ENCODE data around the gene ARHGEF39.

Gene ARHGEF39

DNA sequence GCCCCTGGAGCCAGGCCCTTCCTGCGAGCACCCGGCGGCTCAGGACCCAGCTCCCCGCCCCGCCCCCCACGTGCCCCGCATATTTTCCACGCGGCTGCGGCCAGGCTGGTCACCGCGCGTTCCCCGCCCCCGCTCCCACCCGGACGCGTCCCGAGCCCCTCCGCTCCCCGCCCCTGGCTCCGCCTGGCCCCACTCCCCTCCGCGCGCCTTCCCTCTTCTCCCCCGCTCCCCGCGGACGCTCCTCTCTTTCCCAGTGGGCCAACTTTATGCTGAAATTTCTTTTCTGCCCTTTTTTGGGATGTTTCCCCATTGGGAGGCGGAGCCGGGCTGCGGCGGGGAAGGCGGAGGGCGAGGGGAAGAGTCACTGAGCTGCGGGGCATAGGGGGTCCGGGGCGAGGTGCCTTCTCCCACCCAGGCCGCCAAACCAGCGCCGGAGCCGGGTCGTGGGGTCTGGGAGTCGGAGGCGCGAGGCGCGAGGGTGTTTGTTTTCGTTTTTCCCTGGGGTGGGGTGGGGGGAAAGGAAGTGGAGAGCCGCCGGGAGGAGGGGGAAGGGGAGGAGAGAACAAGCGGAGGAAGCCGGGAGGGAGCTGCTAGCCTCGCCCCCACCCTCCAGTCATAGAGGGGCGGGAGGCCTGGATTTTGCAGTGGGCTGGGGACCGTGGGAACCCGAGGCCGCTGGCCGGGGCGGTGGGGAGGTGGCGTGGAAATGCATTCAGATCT lies 25.8 kb upstream of the ARHGEF39 start:
- DNase-seq: no peak

DNA sequence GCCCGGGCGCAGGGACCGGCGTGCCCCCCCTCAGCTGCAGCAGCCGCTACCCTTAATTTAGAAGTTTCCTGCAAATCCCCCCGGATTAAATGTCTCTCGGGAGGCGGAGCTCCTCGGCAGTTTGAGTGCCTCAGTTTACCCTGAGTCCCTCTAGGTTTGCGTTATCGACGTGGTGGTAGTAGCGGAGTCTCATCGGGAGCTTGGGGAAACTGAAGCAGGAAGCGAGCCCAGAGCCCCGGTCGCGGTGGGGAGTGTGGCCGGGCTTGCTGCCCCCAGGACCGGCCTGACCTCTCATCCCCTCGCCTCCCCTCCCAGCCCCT lies 25.3 kb upstream of the ARHGEF39 start:
- no peak for DNase-seq

DNA sequence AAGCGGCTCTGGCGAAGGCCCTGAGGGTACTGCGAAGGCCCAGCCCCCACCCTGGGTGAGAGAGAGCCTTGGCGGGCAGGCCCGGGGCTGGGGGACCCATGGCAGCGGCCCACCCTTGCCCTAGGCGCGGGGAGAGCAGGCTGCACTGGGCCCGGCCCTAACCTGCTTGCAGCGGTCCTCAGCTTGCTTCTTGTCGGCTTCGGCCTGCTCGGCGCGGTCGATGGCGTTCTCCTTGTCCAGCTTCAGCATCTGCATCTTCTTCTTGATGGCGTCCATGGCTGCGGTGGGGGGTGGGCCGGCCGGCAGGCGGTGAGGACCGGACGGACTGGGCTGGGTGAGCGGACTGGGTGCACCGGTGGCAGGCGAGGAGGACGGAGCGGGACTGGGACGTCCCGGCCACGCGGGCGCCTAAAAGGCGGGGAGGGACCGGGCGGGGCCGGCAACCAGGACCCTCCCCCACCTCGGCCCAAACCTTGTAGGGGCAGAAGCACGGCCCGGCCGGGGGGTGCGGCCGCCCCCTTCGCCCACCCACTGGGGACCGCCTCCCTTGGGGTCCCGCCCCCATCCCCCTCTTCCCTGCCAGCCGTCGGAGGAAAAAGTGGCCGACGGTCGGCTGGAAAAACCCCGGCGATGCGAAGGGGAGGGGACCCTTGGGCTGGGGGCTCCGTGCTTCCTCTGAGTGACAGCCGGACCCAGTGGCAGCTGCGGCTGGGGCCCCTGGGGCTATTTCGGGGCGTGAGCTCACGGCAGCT lies 24.7 kb upstream of the ARHGEF39 start, which contains the start of gene TPM2:
Gene TPM2, minus strand, starts transcription at position 384 of the 752 bp plus-strand sequence. Its CDS starts 108 bp downstream, at position 276.
- peak; percentile 36 for DNase-seq

DNA sequence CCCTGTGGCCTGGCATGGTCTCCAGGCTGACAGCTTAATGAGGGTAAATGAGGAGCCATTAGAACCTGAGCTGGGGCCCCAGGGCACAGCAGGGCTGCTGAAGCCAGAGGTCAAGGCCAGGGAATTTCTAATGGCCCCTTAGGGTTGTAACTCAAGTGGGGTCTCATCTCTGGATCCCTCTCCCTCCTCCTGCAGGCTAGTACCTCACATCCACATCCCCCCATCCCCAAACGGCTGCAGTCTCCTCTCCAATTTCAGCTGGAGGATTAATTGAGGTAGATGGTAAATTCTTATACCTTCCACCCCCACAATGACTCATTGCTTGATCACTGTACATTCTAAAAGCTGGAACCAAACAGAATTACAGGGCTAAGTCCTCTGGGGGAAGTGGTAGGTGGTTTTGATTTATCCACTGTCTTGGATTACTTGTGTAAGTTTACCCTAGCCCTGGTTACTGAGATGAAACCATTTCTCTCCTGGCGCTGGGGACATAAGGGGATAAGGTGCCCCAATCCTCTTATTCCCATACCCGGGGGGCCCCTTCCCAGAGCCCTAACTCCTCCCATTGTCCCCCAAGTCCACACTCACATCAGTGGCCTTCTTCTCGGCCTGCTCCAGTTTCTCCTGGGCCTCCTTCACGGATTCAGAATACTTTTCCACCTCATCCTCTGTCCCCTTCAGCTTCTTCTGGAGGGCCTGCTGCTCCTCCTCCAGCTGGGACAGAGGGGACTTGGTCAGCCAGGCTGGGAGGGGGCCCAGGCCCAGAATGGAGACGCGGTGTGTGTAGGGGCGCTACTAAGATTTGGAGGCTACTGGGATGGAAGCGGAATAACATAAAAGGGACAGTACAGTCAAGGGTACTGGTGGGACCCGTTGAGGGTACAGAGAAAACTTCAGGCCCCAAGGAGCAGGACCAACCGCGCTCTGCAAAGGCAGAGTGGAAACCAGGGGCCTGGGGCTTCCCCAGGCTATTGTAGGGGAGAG lies 23.9 kb upstream of the ARHGEF39 start:
- no peak for DNase-seq

DNA sequence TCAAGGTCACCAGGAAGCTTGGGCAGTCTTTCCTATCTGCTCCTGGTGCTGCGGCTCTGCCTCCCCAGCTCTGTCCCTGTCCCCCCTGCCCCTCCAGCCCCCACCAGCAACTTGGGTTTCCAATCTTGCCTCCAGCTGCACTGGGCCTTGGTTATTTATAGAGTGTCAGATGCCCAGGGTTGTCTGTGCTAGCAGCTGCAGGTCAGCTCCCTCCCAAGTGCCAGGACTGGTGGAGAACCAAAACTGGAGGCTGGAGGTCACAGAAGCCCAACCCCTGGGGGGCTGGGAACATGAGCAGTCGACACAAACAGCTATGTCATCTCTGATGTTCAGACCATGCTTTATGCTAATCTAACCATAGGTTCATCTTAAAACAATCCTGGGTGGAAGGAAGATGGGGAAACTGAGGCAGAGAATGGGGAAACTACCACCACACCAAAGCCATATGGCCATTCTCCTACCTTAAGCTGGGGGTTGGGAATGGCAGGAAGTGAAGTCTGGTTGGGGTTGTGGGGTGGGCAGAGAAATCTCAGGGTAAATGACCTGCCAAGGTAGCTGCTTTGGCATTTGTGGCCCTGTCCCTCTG lies 23.1 kb upstream of the ARHGEF39 start:
- no peak for DNase-seq

DNA sequence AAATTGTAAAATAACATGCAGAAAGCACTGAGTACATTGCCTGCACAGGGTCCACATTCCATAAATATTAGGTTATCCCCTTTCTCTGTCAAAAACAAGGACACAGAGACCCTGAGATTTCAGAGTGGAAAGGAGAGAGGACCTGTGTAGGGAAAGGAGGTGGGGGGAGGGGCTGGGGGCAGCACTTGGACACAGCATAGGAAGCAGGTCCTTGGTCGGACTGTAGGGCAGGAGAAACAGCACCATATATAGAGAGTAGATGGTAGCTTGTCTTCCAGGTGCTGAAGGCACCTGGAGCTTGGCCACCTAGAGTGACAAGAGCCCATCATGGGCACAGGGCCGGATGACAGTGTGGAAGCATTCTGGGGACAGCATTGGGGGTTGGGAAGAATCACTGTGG lies 22.3 kb upstream of the ARHGEF39 start:
- DNase-seq: no peak

DNA sequence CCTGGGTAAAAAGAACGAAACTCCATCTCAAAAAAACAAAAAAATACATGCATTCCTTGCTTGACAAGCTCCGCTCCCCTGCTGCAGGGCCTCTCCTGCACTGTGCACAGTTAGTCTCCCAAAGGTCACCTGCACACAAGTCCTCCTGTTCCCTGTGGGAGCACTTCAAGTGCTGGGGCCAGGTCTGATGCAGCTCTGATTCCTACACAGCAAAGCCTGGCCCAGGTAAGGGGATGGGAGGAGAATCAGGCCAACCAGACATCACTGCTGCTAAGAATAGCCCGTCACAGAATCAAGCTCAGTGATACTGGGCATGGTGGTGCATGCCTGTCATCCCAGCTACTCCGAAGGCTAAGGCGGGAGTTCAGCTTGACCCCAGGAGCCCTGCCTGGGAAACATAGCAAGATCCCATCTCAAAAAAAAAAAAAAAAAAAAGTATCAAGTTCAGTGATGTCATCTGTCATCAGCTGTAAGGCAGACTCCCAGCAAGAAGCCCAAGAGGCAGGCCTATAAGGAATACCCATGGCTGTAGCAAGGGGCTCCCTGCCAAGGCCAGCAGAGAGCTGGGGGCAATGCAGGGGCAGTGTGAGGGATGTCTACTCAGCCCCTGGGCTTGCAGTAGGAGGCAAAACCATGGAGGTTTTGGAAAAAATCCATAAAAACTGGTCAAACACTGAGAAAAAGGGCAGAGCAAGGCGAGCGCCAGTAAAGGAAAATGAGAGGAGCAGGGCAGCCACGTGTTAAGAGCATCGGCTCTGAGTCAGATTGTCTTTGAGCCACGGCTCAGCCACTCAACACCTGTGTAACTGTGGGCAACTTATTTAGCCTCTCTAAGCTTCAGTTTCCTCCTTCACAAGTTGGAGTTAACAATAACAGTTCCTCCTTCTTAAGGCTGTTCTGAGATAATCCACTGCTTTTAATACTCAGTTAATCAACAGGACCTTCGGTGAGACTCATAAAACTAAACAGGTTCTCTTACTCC lies 21.5 kb upstream of the ARHGEF39 start:
- no peak for DNase-seq

DNA sequence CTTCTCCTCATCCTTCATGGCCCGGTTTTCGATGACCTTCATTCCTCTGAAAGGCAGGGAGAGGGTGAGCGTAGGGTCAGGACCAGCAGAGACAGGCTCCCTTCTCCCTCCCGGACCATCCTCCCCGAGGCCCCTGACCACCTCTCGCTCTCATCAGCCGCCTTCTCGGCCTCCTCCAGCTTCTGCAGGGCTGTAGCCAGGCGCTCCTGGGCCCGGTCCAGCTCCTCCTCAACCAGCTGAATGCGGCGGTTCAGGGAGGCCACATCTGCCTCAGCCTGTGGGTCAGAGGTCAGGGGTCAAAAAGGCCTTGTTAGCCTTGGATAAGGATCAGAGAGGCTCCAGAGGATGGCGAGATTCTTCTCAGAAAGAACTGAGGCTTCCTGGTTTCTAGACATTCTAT lies 20.5 kb upstream of the ARHGEF39 start:
- DNase-seq: no peak

DNA sequence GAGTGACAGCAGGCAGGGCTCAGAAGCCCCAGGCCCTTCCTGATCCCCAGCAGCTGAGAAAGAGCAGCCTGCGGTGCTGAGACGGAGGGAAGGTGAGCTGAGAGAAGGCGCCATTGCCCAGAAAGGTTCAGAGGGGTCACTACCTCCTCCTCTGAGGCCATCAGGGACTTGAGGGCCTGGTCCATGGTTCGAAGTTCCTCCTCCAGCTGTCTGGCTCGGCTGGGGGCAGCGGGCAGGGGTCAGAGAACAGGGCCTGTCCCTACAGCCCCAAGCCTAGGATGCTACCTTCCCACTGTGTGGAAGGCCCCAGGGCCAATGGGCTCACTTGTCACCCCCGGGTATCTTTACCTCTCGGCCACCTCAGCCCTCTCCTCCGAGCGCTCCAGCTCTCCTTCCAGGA lies 19.9 kb upstream of the ARHGEF39 start:
- DNase-seq: no peak

DNA sequence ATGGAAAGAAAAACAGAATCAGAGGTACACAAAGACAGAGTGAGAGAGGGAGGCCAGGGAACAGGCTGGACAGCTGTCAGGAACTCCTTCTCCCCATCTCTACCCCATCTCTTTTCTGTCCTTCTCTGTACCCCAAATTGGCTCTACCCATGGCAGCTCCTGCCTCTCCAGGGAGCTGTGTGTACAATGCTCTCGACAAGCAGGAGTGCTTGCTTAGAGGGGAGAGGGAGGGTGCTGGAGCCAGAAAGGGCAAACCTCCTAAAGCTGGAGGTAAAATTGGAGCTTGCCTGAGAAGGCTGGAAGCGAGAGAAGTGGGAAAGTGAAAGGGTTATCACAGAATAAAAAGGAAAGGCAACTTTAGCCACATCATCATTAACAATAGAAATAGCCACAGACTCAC lies 18.3 kb upstream of the ARHGEF39 start:
- no peak for DNase-seq

DNA sequence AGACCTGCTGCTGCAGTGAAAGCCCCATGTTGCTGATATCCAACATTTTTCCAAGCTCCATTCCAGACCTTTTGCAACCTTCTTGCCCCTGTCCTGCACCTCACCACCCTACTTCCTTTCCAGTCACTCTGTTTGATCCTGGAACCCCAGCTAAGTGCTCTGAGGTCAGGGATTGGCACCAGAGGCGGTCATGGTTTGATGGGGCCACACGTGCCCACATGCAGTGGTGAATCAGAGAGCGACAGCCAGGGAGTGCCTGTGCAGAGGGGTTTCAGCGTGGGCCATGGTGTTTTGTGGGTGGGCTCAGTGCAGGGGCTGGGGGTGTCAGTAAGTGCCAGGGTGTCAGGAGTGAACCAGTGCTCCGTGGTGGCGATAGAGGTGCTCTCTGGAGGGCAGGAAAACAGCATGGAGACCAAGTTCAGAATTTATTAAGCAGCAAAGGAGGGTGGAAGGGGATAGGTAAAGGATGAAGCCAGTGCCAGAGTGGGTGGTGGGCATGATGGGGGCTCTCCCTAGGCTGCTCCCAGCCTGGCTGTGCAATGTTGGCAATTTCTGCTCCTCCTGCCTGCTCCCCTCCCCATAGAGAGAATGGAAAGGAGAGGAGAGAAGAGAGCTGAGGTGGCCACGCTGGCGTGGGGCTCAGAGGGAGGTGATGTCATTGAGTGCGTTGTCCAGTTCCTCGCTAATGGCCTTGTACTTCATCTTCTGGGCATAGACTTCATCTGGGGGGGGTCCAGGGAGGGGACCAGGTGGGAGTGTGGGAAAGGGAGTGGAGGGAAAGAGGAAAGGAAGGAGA lies 17.7 kb upstream of the ARHGEF39 start:
- no peak for DNase-seq

DNA sequence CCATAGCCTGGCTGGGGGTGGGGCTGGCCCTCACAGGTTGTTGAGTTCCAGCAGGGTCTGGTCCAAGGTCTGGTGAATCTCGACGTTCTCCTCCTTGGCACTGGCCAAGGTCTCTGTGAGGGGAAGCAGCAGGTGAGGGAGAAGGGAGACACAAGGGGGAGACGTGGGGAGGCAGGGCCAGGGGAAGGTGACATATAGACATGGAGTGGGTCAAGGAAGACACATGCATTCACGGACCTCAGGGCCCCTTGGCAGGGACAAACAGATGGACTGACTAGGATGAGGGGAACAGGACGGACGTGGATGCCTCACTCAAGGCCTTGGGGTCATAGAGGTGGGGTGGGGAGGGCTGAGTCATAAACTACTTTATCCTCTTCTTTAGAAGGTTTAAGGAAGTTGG lies 17.1 kb upstream of the ARHGEF39 start:
- no peak for DNase-seq

DNA sequence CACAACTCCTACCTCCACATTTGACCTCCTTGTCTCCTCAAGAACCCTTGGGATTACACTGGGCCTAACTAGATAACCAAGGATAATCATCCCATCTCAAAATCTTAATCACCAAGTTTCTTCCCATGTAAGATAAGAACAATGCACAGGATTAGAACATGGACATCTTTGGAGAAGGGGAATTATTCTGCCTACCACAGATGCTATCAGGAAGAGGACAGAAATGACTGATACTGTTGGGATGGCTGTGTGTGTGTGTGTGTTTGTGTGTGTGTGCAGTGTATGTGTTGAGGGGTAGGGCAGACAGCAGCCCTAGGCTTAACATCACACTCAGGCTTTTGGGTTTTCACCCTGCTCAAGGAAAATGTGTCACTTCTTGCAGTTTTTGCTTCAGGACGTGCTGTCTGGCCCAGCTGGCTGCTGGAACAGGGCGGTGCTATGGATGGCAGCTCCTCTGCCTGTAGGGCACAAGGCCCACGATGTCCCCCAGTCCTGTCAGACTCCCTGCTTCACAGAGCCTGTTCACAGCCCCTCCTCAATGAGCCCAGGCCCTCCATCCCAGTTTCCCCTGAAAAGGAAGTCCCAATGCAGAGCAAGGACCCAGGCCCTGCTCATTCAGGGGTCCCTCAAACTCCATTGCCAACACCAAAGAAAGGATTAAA lies 16.5 kb upstream of the ARHGEF39 start:
- DNase-seq: no peak

DNA sequence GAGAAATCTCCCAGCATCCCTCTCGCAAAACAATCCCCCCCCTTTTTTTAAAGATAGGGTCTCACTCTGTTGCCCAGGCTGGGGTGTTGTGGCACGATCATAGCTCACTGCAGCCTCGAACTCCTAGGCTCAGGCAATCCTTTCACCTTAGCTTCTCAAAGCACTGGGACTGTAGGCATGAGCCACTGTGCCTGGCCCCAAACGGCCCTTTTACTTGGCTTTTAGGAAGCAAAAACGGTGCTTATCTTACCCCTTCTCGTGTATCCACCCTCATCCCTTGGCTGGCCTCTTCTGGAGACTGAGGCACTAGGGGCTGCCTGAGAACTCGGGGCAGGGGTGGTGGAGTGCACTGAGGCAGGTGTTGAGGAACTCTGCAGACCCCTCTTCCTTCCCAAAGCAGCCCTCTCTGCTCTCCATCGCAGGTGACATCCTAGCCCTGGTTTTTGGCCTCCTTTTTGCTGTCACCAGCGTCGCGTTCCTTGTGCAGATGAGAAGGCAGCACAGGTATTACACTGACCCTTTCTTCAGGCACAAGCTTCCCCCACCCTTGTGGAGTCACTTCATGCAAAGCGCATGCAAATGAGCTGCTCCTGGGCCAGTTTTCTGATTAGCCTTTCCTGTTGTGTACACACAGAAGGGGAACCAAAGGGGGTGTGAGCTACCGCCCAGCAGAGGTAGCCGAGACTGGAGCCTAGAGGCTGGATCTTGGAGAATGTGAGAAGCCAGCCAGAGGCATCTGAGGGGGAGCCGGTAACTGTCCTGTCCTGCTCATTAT lies 15.5 kb upstream of the ARHGEF39 start:
- DNase-seq: no peak

DNA sequence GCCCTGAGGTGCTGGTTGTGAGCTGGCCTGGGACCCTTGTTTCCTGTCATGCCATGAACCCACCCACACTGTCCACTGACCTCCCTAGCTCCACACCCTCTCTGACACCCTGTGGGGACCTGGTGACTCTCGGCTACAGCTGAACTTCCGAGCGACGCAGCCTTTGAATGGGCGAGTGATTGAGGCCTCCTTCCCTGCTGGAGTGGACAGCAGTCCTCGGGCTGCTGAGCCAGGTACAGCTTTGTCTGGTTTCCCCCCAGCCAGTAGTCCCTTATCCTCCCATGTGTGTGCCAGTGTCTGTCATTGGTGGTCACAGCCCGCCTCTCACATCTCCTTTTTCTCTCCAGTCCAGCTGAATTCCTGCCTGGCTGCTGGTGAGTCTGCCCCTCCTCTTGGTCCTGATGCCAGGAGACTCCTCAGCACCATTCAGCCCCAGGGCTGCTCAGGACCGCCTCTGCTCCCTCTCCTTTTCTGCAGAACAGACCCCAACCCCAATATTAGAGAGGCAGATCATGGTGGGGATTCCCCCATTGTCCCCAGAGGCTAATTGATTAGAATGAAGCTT lies 14.9 kb upstream of the ARHGEF39 start:
- no peak for DNase-seq

DNA sequence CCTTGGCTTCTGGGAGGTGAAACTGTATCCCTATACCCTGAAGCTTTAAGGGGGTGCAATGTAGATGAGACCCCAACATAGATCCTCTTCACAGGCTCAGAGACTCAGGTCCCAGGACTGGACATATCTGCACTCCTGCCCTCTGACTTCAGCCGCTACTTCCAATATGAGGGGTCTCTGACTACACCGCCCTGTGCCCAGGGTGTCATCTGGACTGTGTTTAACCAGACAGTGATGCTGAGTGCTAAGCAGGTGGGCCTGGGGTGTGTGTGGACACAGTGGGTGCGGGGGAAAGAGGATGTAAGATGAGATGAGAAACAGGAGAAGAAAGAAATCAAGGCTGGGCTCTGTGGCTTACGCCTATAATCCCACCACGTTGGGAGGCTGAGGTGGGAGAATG lies 14.1 kb upstream of the ARHGEF39 start:
- DNase-seq: no peak

DNA sequence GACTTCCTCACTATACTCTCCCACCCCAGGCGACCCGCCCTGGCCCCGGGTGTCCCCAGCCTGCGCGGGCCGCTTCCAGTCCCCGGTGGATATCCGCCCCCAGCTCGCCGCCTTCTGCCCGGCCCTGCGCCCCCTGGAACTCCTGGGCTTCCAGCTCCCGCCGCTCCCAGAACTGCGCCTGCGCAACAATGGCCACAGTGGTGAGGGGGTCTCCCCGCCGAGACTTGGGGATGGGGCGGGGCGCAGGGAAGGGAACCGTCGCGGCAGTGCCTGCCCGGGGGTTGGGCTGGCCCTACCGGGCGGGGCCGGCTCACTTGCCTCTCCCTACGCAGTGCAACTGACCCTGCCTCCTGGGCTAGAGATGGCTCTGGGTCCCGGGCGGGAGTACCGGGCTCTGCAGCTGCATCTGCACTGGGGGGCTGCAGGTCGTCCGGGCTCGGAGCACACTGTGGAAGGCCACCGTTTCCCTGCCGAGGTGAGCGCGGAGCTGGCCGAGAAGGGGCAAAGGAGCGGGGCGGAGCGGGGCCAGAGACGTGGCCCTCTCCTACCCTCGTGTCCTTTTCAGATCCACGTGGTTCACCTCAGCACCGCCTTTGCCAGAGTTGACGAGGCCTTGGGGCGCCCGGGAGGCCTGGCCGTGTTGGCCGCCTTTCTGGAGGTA lies 10.9 kb upstream of the ARHGEF39 start:
- no peak for DNase-seq

DNA sequence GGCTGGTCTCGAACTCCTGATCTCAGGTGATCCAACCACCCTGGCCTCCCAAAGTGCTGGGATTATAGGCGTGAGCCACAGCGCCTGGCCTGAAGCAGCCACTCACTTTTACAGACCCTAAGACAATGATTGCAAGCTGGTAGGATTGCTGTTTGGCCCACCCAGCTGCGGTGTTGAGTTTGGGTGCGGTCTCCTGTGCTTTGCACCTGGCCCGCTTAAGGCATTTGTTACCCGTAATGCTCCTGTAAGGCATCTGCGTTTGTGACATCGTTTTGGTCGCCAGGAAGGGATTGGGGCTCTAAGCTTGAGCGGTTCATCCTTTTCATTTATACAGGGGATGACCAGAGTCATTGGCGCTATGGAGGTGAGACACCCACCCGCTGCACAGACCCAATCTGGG lies 10.2 kb upstream of the ARHGEF39 start:
- no peak for DNase-seq

DNA sequence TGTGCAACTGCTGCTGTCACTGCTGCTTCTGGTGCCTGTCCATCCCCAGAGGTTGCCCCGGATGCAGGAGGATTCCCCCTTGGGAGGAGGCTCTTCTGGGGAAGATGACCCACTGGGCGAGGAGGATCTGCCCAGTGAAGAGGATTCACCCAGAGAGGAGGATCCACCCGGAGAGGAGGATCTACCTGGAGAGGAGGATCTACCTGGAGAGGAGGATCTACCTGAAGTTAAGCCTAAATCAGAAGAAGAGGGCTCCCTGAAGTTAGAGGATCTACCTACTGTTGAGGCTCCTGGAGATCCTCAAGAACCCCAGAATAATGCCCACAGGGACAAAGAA lies 9.0 kb upstream of the ARHGEF39 start:
- no peak for DNase-seq

All from GOT3 (cell line).